Kidney (tissue), 14 donors: ENCODE measurements around the gene UNC13B. TPM values are rescaled to one million over a fixed set of nuclear protein-coding genes. Genes with fewer than 3 reads are reported as not detected.

Source experiments
- DNase-seq, 5 donors: peaks; one replicate each; pipeline ENCODE4 v3.0.0-alpha.2; 2013 to 2020
- FAIRE-seq: peaks from 2 replicates; lab custom pipeline; 2012; peaks lifted over from hg19 to GRCh38; lab: Jason Lieb, UNC
- H3K27ac ChIP-seq, 2 donors: one replicate each; pipeline ENCODE4 v1.7.0; 2013; ENCODE audit warnings: low read depth in 2 of 2, low read length in 2 of 2, inconsistent platforms in 1 of 2
- H3K27me3 ChIP-seq: one replicate; pipeline ENCODE4 v1.7.1; 2013; ENCODE audit warnings: low read length, inconsistent platforms; ENCODE audit not compliant: control insufficient read depth, insufficient read depth
- H3K36me3 ChIP-seq, 3 donors: one replicate each; pipeline versions ENCODE4 v1.7.0 to v1.7.1; 2013; ENCODE audit warnings: low read length in 3 of 3, control low read depth in 1 of 3, inconsistent platforms in 1 of 3; ENCODE audit not compliant: insufficient read depth in 3 of 3, control insufficient read depth in 2 of 3
- H3K4me1 ChIP-seq, 3 donors: one replicate each; pipeline versions ENCODE4 v1.7.0 to v1.7.1; 2013; ENCODE audit warnings: low read length in 3 of 3, inconsistent platforms in 1 of 3, low read depth in 1 of 3; ENCODE audit not compliant: control insufficient read depth in 2 of 3, insufficient read depth in 2 of 3
- H3K4me3 ChIP-seq, 3 donors: one replicate each; pipeline versions ENCODE4 v1.7.0 to v1.8.1; 2013; ENCODE audit warnings: low read length in 3 of 3, control low read depth in 1 of 3, inconsistent platforms in 1 of 3
- H3K9ac ChIP-seq, 3 donors: one replicate each; pipeline versions ENCODE4 v1.7.0 to v1.7.1; 2013; ENCODE audit warnings: low read length in 3 of 3, control low read depth in 1 of 3, inconsistent platforms in 1 of 3
- H3K9me3 ChIP-seq, 3 donors: one replicate each; pipeline versions ENCODE4 v1.7.0 to v1.7.1; 2013; ENCODE audit warnings: low read length in 3 of 3, control low read depth in 1 of 3, inconsistent platforms in 1 of 3; ENCODE audit not compliant: control insufficient read depth in 2 of 3, insufficient read depth in 1 of 3
- CTCF ChIP-seq: IDR thresholded peaks from 3 replicates; pipeline ENCODE4 v1.5.1; 2012; ENCODE audit warnings: mild to moderate bottlenecking, moderate library complexity, borderline replicate concordance; ENCODE audit not compliant: insufficient read depth; ENCODE audit errors: extremely low read depth
- intact Hi-C: fragments of 100-400 bp; cut with DNase I; formaldehyde crosslinking; loops from one replicate; pipeline ENCODE4 v1.11.1; 2022
- polyA plus RNA-seq: library from polyadenylated mRNA; stranded (reverse); fragments of 350-450 nt; fragmentation: Illumina TruSeq; extraction: RNeasy Lipid Tissue Mini Kit (QIAGEN cat#74804); gene quantifications from one replicate; pipeline ENCODE4 v1.2.3, GENCODE V29; 2014; ENCODE audit warnings: low read depth, low replicate concordance; ENCODE audit not compliant: insufficient read depth
- total RNA-seq: library from RNA; stranded (reverse); fragmentation: NEBNext Ultra II Directional; extraction: Animal tissue kit (Norgen Biotek cat#: 25700); gene quantifications from one replicate; pipeline ENCODE4 v1.2.1, GENCODE V29; 2021
- donor health status: control.
- donor health status: control.
- donor health status: control.
- donor health status: control.
- donor health status: control.
- donor health status: DM: yes; HTN: yes; CAD: no.
- donor health status: Normal renal cell carcinoma (clear cell type).

UNC13B gene
- total and polyA plus RNA-seq, 2 donors from 2014 or later, result 20.8 to 43.6 TPM

GRCh38 chr9:35168963-35169362 is 7.2 kb downstream of the UNC13B start:
- Histone ChIP-seq H3K36me3 (no peaks in the 10 kb centered on the region), H3K4me3 (no peak overlapping the region), H3K4me1 (peaks cover 0 to 9% (median 0%) of the 10 kb centered on the region in 3 donors), H3K9me3 (no peaks in the 10 kb centered on the region), H3K27me3 (no peaks in the 10 kb centered on the region), H3K9ac (no peak overlapping the region), H3K27ac (no peak overlapping the region)
- no peak for TF ChIP-seq CTCF
- intact Hi-C loops, result no loop called here
- DNase-seq, result no peak
- FAIRE-seq, result no peak

GRCh38 chr9:35172878-35173277 is 11.1 kb downstream of the UNC13B start:
- intact Hi-C loops, result no loop called here
- Histone ChIP-seq H3K27ac (no peak overlapping the region), H3K4me3 (no peak overlapping the region), H3K9ac (no peak overlapping the region), H3K9me3 (no peaks in the 10 kb centered on the region), H3K36me3 (no peaks in the 10 kb centered on the region), H3K27me3 (no peaks in the 10 kb centered on the region), H3K4me1 (no peaks in the 10 kb centered on the region)
- no peak for FAIRE-seq
- TF ChIP-seq CTCF, result no peak
- DNase-seq, result no peak

- FAIRE-seq (no peak), DNase-seq (no peak)
- no peaks in the 10 kb centered on the region for H3K4me1 ChIP-seq
- H3K27ac ChIP-seq, result no peak overlapping the region
- H3K27me3 ChIP-seq, result no peaks in the 10 kb centered on the region
- no peak for TF ChIP-seq CTCF
- intact Hi-C loops, result no loop called here
- H3K9ac ChIP-seq, result no peak overlapping the region
- H3K36me3 ChIP-seq, result no peaks in the 10 kb centered on the region
- H3K4me3 ChIP-seq, result no peak overlapping the region
- H3K9me3 ChIP-seq, result no peaks in the 10 kb centered on the region
Observed at GRCh38 chr9:35177520-35177919, 15.7 kb downstream of the UNC13B start.
